ELF-1 (cell line): ENCODE measurements around the gene TSPYL2.

Experiments
- DNase-seq: peaks from one replicate; pipeline ENCODE4 v3.0.0-alpha.2; 2016; ENCODE audit warnings: low read depth, low spot score

TSPYL2 gene

GRCh38 chrX:53125506-53125905 lies 43.3 kb downstream of the TSPYL2 start:
- DNase-seq, result no peak

GRCh38 chrX:53126377-53126776 lies 44.2 kb downstream of the TSPYL2 start:
- no peak for DNase-seq

DNA sequence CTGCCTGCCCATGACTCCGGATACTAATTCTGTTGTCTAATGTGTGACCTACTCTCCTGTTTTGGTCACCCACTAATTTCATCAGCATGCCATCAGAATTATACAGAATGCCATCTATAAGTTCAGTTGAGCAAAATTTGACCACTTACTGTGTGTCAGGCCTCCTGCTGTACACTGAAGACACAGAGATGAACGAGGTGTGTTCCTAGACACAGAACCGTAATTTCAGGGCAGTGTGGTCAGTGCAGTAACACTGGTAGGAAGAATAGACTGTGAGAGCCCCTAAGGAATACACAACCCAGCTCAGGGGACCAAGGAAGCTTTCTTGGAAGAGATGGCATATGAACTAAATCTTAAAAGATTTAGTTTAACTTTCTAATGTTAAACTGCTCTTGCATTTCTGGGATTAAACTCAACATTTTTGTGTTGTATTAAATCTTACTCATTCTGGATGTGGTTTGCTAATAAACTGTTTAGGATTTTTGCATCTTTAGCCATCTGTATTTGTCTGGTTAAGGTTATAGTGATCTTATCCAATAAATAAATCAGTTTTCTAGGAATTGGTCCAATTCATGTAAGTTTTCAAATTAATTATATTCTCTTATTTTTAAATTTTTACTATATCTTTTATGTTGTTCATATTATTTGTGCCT lies 46.1 kb downstream of the TSPYL2 start:
- no peak for DNase-seq

GRCh38 chrX:53133400-53133799 lies 51.2 kb downstream of the TSPYL2 start:
- DNase-seq, result no peak

GRCh38 chrX:53135581-53135980 lies 53.4 kb downstream of the TSPYL2 start:
- no peak for DNase-seq
